ENCODE measurements around the gene PCDHA11.
"Not testable (repeated sequence)": the region's sequence is repeated elsewhere in the genome, so short reads cannot be mapped to it uniquely, and the experiment has no call there.

GRCh38 chr5:140829511-140830501 lies 39.0 kb upstream of the PCDHA11 start:
- TF ChIP-seq CTCF (IDR thresholded peaks at IDR 0.05 in 2 of 3, conservative IDR thresholded peaks at IDR 0.05 in 1 of 3; ENCODE audit: control insufficient read depth in 2 of 3, extremely low read depth in 1 of 3, insufficient read depth in 1 of 3, low read depth in 3 of 3, low read length in 3 of 3); CHD1 (IDR thresholded peaks at IDR 0.05; ENCODE audit: low read depth, low read length); HCFC1 (IDR thresholded peaks at IDR 0.05; ENCODE audit: low read length); ZNF274 (IDR thresholded peaks at IDR 0.05; ENCODE audit: insufficient read depth, insufficient read length); ZNF24 (IDR thresholded peaks at IDR 0.05): not testable (repeated sequence)
- TF ChIP-seq, protein P1, sequence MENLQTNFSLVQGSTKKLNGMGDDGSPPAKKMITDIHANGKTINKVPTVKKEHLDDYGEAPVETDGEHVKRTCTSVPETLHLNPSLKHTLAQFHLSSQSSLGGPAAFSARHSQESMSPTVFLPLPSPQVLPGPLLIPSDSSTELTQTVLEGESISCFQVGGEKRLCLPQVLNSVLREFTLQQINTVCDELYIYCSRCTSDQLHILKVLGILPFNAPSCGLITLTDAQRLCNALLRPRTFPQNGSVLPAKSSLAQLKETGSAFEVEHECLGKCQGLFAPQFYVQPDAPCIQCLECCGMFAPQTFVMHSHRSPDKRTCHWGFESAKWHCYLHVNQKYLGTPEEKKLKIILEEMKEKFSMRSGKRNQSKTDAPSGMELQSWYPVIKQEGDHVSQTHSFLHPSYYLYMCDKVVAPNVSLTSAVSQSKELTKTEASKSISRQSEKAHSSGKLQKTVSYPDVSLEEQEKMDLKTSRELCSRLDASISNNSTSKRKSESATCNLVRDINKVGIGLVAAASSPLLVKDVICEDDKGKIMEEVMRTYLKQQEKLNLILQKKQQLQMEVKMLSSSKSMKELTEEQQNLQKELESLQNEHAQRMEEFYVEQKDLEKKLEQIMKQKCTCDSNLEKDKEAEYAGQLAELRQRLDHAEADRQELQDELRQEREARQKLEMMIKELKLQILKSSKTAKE (IDR thresholded peaks at IDR 0.05; ENCODE audit: low read depth, poor library complexity, severe bottlenecking) = not testable (repeated sequence)

All from GM12878 (cell line).